HG03066 (cell line): ENCODE data around the gene PLXNA1.

Experiments
- ATAC-seq: cut with Tn5 transposase; IDR thresholded peaks from one replicate; pipeline ENCODE4 v1.9.1; 2021; ENCODE audit warnings: low read depth; ENCODE audit not compliant: unreplicated experiment

Gene PLXNA1

DNA sequence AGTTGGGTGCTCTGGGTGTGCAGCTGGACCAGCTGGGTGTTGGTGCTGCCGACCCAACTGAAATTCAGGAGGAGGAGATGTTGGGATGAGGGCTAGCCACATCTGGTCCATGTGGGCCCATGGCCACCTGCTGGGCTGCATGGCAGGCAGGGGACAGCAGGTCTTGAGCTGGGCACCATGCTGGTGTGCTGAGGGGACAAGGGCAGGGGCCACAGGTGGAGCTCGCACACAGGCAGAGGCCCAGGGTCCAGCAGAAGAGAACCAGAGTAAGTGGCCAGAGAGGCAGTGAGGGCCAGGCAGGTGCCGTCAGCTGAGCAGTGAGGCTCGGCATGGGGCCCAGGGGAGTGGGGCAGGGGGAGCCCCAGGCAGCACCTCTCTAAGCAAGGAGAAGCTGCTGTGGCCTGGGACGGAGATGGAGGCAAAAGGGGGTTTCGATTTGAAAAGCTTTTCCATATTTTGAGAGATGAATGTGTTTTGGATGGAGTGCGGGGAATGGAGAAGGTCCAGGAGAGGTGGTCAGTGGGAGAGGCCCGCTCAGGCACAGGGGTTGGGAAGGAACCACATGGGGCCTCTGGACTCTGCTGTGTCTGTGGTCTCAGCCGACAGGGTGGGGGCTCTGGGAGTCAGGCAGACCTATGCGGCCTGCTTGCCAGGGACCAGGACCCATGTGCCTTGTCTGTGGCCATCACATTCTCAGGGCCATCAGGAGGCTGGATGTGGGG lies 30.5 kb upstream of the PLXNA1 start:
- ATAC-seq: no peak

GRCh38 chr3:126952983-126953660 lies 29.8 kb upstream of the PLXNA1 start:
- no peak for ATAC-seq

DNA sequence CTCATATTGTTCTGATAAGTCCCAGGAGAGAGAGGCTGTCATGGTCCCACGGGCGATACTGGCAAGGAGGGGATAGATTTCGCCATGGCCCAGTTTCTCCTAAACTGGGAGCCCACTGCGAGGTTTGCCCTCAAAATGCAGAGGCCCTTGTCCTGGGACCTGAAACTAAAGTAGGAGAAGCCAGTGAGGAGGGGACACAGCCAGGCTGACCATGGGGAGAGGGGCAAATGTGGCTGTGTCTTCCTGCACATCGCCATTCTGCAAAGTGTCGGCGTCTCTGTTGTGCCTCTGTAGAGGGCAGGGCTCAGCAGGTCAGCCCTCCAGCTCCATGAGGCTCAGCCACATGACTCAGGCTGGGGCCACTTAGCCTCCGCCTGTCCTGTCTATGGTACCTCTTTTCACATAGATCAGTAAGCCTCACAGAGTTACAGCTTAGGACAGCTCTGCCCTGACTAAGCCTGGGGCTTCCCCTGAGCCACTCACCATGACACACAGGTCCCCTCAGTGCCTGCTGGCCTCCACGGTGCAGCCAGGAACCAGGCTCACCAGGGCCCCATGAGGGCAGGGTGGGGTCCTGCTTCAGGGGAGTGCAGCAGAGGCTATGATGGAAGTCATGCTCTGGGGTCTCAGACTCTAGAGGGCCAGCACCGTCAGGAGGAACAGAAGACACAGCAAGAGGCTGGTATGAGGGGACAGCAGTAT lies 28.6 kb upstream of the PLXNA1 start:
- ATAC-seq: peak; percentile 67

DNA sequence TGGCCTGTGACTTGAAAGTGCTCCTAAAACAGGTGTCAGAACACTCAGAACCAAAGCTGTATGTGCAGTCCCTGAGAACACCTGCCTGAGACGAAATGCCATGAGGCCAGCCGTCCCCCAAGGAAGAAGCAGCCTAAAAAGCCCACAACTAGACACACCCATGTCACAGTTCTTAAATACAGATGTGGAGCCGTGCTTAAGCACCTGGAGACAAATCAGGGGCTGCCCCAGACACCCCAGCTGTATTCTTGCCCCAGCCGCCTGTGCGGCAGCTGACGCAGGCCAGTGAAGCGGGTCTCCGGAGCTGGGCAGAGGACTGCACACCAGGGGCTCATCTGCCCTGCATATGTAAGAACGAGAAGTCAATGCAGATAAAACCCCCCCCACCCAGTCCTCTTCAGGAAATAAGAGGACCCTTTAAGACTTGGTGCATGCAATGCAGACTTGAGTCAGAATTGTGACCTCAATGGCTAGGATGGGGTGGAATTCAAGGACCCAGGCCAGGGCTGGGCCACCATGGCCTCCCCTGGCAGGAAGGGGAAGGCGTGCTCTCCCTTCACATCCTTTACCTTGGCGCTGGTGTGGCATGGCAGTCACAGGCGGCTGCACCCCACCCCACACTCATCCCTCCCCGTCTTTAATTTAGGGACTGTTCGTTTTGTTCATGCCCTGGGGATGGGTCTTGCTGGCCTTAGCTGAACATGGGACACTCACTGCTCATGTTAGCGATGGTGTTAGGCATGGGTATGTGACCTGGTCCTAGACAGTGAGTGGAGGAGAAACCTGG lies 27.7 kb upstream of the PLXNA1 start:
- peak; percentile 81 for ATAC-seq

DNA sequence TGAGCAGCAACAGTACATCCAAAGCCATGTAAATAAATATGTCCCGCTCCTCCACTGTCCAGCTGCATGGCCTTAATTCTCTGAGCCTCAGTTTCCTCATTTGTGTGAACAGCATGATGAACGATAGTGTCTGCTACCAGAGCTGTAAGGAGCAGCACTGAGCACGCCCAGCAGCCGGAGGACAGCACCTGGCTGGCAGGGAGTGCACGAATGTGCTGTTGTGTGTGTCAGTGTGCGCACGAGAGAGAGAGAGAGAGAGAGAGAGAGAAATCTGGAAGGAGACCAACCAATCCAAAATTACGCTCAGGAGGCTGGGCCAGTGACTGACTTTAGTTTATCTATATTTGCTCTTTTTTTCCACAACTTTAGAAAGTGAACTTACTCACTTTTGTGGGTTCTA lies 26.6 kb upstream of the PLXNA1 start:
- no peak for ATAC-seq

DNA sequence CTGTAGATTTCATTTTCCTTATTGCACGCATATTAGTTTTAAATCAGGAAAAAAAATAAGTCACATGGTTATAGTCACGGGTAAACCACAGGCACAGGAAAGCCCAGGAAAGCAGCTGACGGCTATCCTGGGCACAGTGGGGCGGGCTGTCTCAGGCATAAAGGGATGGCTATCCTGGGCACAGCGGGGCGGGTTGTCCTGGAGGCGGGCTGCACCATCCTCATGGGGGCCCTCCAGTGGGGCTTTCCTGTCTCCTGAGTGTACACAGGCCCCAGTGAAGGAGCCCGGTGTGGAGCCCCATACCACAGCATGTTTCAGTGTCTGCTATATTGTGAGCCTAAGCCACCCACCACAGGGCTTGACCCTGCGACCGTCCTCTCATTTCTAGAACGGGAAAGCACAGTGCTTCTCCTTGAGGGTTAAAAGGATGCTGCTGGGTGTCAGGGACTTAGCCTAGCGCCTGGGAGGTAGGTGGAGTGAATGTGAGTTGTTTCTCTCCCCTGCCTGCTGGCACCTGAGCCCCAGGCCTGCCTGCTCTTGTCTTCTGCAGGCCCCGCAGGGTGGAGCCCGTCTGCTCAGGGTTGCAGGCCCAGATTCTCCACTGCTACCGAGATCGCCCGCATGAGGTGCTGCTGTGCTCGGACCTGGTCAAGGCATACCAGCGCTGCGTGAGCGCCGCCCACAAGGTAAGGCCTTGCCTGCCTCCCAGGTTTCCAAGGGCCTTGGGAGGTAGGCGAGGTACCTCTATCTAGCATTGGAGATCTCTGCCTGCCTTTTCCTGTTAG lies 25.9 kb upstream of the PLXNA1 start:
- ATAC-seq: no peak

- no peak for ATAC-seq
Measured at GRCh38 chr3:126957776-126958637, 24.9 kb upstream of the PLXNA1 start.

GRCh38 chr3:126958638-126959085 lies 24.3 kb upstream of the PLXNA1 start:
- no peak for ATAC-seq

DNA sequence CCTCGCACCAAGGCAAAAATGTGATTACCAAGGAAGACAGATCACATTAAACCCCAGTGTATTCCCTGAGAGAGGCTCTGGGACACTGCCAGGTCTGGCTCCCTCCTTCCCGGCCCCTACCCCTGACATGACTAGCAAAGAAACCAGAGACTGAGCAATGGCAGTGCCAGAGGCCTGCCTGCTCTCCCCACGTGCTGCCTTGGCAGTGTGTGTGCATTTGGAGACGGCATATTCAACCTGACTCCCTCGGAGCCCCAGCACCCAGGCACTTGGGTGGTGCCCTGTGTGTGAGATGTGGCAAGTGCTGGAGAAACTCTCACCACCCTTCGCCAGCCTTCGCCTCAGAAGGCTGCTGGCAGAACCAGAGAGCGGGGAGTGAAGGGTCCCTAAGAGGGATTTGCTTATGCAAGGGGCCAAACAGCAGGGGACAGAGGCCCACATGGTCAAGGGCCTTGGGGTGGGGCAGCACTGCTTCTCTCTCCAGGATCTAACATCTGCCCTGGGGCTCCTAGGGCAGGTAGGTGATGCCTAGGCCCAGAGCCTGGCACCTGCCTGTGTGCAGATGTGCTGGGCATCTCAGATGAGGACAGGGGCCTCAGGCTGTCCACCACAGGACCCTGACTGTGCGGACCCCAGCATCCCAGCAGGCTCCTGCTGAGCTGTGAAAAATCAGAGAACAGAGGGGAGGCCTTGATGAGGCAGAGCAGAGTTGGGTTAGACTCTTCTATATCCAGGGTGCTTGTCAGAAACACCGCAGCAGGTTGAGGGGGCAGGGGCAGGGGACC lies 23.6 kb upstream of the PLXNA1 start:
- ATAC-seq: no peak

GRCh38 chr3:126959921-126960603 lies 22.9 kb upstream of the PLXNA1 start:
- no peak for ATAC-seq

DNA sequence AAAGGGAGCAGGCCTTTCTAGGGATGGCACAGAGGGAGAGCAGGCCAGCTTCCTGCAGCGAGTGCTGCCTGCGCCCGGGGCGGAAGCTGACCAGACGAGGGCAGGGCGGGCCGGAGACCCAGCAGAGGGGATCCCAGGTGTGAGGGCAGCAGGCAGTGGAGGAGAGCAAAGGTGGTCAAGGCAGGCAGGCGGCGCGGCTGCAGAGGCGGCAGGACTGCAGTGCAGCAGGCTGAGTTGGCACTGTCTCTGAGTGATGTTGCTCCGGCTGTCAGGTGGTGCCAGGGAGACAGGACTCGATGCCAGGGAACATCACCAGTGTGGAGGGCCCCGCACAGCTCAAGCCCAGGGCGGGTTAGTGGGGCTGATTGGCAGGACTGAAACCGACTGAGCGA lies 22.3 kb upstream of the PLXNA1 start:
- ATAC-seq: no peak

DNA sequence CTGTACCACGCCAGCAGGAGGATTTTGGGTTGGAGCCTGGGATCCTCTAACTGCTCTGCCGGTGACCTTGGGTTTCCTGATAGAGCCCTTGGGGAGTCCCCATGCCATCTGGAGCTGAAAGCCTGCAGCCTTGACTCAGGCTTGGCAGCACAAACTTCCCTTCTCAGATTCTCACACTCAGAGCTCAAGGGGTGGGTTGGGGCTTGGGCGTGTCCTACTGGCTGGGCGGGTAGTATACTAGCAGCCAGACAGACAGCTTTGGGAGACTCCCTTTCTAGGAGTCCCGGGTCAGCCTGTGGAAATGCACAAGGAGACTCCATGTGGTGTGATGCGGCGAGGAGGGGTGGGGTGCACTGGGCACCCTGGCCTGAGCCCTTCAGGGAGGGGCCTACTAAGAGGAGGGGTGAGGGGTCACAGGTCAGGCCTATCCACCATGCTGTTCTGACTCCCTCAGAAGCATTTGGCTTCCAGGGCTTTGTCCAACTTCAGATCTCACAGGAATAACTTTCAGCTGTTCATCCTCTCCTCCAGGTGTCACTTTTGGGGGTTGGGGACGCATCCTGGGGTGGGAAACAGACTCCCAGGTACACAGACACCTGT lies 21.6 kb upstream of the PLXNA1 start:
- no peak for ATAC-seq

GRCh38 chr3:126961791-126962461 lies 21.0 kb upstream of the PLXNA1 start:
- no peak for ATAC-seq

DNA sequence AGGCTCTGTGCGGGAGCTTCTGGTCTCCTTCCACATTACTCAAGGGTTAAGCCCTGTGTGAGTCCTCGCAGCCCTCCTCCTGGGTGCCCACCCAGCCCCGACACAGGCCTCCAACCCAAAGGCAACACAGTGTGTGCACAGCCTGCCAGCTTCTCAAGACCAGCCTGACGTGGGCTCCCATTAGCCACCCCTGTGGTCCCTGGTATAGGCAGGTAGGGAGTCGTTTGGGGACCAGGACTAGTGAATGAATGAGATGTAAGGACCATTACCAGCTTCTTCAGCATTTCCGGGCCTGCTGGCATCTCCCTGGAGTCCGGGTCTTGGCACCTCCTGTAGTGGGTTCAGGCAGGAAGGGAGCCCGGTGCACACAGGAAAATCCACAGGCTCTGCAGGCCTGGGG lies 20.2 kb upstream of the PLXNA1 start:
- no peak for ATAC-seq

DNA sequence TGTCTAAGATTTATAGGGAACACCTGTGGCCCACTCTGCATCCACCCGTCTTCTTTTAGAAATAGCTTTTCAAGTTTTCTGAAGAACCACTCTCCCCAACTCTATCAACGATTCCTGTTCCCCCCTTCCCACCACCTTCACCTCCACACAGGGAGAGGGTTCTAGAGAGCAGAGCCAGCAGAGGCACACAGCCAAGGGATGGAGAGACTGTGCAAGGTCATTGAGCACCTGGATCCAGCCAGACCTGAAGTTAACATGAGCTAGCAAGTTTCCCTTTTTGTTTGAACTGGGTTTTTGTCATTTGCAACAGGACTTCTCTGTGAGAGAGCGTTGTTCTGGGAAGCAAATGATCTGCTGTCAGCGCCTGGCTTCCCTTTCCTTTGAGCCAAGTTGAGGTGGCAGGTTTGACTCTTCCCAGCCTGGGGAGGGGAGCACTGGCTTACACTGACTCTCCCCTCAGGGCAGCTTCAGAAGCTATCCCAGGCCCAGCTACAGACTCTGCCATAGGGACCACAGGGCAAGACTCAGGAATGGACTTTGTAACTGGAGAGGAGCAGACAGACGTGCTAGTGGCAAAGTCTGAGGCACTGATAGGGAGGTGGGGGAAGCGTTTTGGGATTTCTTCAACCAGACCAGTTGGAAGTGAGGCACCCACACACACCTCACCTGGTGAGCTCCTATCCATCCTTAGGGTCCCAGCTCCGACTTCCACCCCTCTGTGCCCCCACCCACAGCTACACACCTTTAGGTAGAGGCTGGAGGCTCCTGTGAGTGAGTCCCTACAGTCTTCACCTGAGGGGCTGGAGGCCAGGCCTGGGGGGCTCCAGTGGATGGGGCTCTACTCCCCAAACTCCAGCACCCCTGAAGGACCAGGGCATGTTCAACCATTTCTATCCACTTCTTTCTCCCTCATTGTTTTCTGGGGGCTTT lies 19.4 kb upstream of the PLXNA1 start:
- ATAC-seq: no peak

GRCh38 chr3:126964261-126964660 lies 18.7 kb upstream of the PLXNA1 start:
- no peak for ATAC-seq
